Neuronal stem cell (in vitro differentiated cells): ENCODE results near the gene WRNIP1.
A peak's percentile ranks its signal among the peaks of the same experiment; 100 is the strongest.

Experiments
- DNase-seq: peaks from one replicate; pipeline ENCODE4 v3.0.0-alpha.2; 2013; ENCODE audit warnings: low spot score
- H2AFZ ChIP-seq: one replicate; pipeline ENCODE4 v1.6.1; 2013; ENCODE audit warnings: mild to moderate bottlenecking, low read length, inconsistent platforms
- H2AK5ac ChIP-seq: 2 replicates; pipeline ENCODE4 v1.6.1; 2013; ENCODE audit warnings: low read depth, mild to moderate bottlenecking, inconsistent platforms, low read length, moderate library complexity, mixed read lengths
- H2BK120ac ChIP-seq: 2 replicates; pipeline ENCODE4 v1.6.1; 2013; ENCODE audit warnings: low read depth, mild to moderate bottlenecking, inconsistent platforms, low read length, moderate library complexity, mixed read lengths
- H2BK12ac ChIP-seq: one replicate; pipeline ENCODE4 v1.6.1; 2013; ENCODE audit warnings: low read length, inconsistent platforms
- H2BK15ac ChIP-seq: 2 replicates; pipeline ENCODE4 v1.6.1; 2013; ENCODE audit warnings: mild to moderate bottlenecking, low read length, inconsistent platforms, mixed read lengths
- H2BK5ac ChIP-seq: one replicate; pipeline ENCODE4 v1.6.1; 2013; ENCODE audit warnings: inconsistent platforms, mild to moderate bottlenecking, low read length, moderate library complexity
- H3K14ac ChIP-seq: one replicate; pipeline ENCODE4 v1.6.1; 2013; ENCODE audit warnings: low read length, inconsistent platforms
- H3K18ac ChIP-seq: 2 replicates; pipeline ENCODE4 v1.6.1; 2013; ENCODE audit warnings: low read length, inconsistent platforms
- H3K23ac ChIP-seq: 2 replicates; pipeline ENCODE4 v1.6.1; 2013; ENCODE audit warnings: low read depth, mild to moderate bottlenecking, mixed read lengths, low read length, inconsistent platforms; ENCODE audit not compliant: poor library complexity
- H3K27ac ChIP-seq: replicated peaks from 3 replicates; pipeline ENCODE4 v1.5.1; 2013; ENCODE audit warnings: low read length, inconsistent platforms
- H3K27me3 ChIP-seq, 3 experiments: 2 replicates each; pipeline ENCODE4 v1.6.1; 2013; ENCODE audit warnings: low read length in 3 of 3, mild to moderate bottlenecking in 2 of 3, inconsistent platforms in 1 of 3, low read depth in 1 of 3, mixed read lengths in 1 of 3, moderate library complexity in 1 of 3; ENCODE audit not compliant: control insufficient read depth in 3 of 3, insufficient read depth in 3 of 3
- H3K36me3 ChIP-seq, 2 donors: replicated peaks in 1 of 2; 2 replicates each; pipeline ENCODE4 v1.6.1; 2013; ENCODE audit warnings: low read length in 2 of 2; ENCODE audit not compliant: control insufficient read depth in 2 of 2, insufficient read depth in 2 of 2
- H3K4ac ChIP-seq: 2 replicates; pipeline ENCODE4 v1.6.1; 2013; ENCODE audit warnings: inconsistent platforms, mild to moderate bottlenecking, low read length, moderate library complexity
- H3K4me1 ChIP-seq, 2 donors: 1 replicate in 1 of 2; 2 replicates in 1 of 2; pipeline ENCODE4 v1.6.1; 2013; ENCODE audit warnings: low read length in 2 of 2, low read depth in 1 of 2; ENCODE audit not compliant: control insufficient read depth in 2 of 2, insufficient read depth in 1 of 2
- H3K4me2 ChIP-seq: one replicate; pipeline ENCODE4 v1.6.1; 2013; ENCODE audit warnings: mild to moderate bottlenecking, low read length, inconsistent platforms; ENCODE audit not compliant: insufficient read depth, poor library complexity, severe bottlenecking
- H3K4me3 ChIP-seq, 2 donors: 2 replicates each; pipeline ENCODE4 v1.5.1; 2013; ENCODE audit warnings: low read length in 2 of 2, mild to moderate bottlenecking in 2 of 2, inconsistent platforms in 1 of 2, moderate library complexity in 1 of 2
- H3K79me1 ChIP-seq: one replicate; pipeline ENCODE4 v1.6.1; 2013; ENCODE audit warnings: low read depth, mild to moderate bottlenecking, inconsistent platforms, low read length, moderate library complexity
- H3K9ac ChIP-seq: one replicate; pipeline ENCODE4 v1.6.1; 2013; ENCODE audit warnings: mild to moderate bottlenecking, low read depth, low read length, inconsistent platforms; ENCODE audit not compliant: poor library complexity
- H3K9me3 ChIP-seq, 2 donors: replicated peaks in 1 of 2; 2 replicates each; pipeline versions ENCODE3 to v1.6.1; 2013; ENCODE audit warnings: low read length in 2 of 2, mild to moderate bottlenecking in 2 of 2, inconsistent platforms in 1 of 2, low read depth in 1 of 2, mixed read lengths in 1 of 2, moderate library complexity in 1 of 2; ENCODE audit not compliant: control insufficient read depth in 2 of 2, insufficient read depth in 1 of 2
- H4K8ac ChIP-seq: one replicate; pipeline ENCODE4 v1.6.1; 2013; ENCODE audit warnings: low read depth, mild to moderate bottlenecking, inconsistent platforms, low read length, moderate library complexity
- H4K91ac ChIP-seq: one replicate; pipeline ENCODE4 v1.6.1; 2013; ENCODE audit warnings: low read length, low read depth, mild to moderate bottlenecking, inconsistent platforms; ENCODE audit not compliant: poor library complexity
- WGBS, 2 donors: extraction: QIAGEN DNeasy Blood & Tissue Kit; methylation state at CpG; one replicate each; pipeline ENCODE4 v1.1.7; 2013; ENCODE audit warnings: missing lambda C conversion rate in 2 of 2, mixed read lengths in 1 of 2; ENCODE audit not compliant: insufficient read length in 2 of 2, insufficient replicate concordance in 1 of 2; ENCODE audit errors: extremely low coverage in 2 of 2; 5-methylcytosine and 5-hydroxymethylcytosine counted together

The WRNIP1 gene

DNA sequence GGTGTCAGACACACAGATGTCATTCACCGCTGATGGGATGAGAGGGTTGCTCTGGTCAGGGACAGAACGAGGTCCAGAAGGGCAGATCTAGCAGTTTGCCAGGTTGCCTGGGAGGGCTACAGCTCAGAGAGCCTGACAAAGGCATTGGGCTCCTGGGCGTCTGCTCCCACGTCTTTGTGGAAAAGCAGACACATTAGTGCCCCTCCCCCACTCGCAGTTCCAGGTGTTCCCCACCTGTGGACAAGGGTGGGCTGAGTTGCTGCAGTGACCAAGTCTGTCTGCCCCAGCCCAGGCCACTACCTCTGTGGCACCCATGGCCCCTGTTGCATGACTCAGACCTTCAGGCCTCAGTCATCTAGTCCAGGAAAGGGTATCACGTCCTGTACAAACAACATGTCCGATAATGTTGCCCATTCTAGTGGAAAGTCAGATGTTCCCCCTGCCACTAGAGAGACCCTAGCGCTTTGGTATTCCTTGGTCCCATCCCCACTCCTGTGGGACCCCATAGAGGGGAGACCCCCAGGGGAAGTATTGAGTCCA lies 37.4 kb downstream of the WRNIP1 start:
- DNase-seq: no peak
- H2BK15ac ChIP-seq: peak overlapping the region; percentile 37
- peak overlapping the region; percentile 52 for H3K23ac ChIP-seq
- H3K36me3 ChIP-seq: no peaks in the 10 kb centered on the region
- H3K9me3 ChIP-seq: no peaks in the 10 kb centered on the region
- H2AK5ac ChIP-seq: peak overlapping the region; percentile 48
- H3K4me2 ChIP-seq: no peak overlapping the region
- no peak overlapping the region for H2BK120ac ChIP-seq
- H3K27ac ChIP-seq: no peak overlapping the region
- no peak overlapping the region for H3K4me3 ChIP-seq
- no peak overlapping the region for H2AFZ ChIP-seq
- no peak overlapping the region for H3K9ac ChIP-seq
- H3K27me3 ChIP-seq: no peaks in the 10 kb centered on the region
- peak overlapping the region; percentile 1 for H2BK12ac ChIP-seq
- no peak overlapping the region for H2BK5ac ChIP-seq
- H4K8ac ChIP-seq: no peak overlapping the region
- peak overlapping the region; percentile 74 for H3K18ac ChIP-seq
- no CpG with 5 or more reads among the region's 8 CpGs for WGBS, 2 donors
- H3K14ac ChIP-seq: no peak overlapping the region
- H3K79me1 ChIP-seq: no peaks in the 10 kb centered on the region
- no peak overlapping the region for H3K4ac ChIP-seq
- no peak overlapping the region for H4K91ac ChIP-seq
- peaks cover 0 to 18% of the 10 kb centered on the region in 2 donors for H3K4me1 ChIP-seq

DNA sequence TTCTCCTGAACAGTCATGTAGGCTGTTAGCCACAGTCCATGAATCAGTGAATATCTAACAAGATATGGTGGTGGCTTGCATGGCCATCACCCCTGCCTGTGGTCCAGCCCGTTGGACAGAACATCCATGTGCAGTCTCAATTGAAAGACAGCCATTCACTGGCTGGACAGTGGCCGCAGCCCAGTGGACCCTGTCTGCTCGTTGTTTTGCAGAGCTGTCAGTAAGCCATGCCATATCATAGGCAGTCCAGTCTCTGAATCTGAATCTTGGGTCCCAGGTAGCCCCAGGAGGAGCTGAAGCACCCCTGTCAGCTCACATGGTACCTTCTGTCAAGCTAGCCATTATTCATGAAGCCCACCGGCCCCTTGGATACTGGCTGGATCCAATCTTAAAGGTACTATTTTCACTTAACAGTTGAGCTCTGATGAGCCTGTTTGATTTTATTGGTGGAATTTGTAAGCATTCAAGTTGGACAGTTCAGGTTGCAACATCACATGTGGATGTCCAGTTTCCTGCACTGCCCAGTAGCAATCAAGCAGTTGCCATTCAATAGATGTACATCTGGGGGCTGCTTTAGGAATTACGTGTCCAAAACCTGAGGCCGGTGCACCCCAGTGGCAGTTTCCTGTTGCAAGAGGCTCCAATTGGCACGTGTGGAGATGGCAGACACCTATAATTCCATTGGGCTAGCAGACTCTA lies 38.7 kb downstream of the WRNIP1 start:
- no peak overlapping the region for H2BK120ac ChIP-seq
- H3K23ac ChIP-seq: no peak overlapping the region
- H2BK15ac ChIP-seq: no peak overlapping the region
- H2BK5ac ChIP-seq: no peak overlapping the region
- no peak overlapping the region for H3K4ac ChIP-seq
- no peaks in the 10 kb centered on the region for H3K36me3 ChIP-seq
- H2AK5ac ChIP-seq: no peak overlapping the region
- WGBS, 2 donors: no CpG with 5 or more reads among the region's 7 CpGs
- DNase-seq: no peak
- H2BK12ac ChIP-seq: no peak overlapping the region
- H3K18ac ChIP-seq: no peak overlapping the region
- no peak overlapping the region for H4K8ac ChIP-seq
- H3K9ac ChIP-seq: no peak overlapping the region
- no peaks in the 10 kb centered on the region for H3K79me1 ChIP-seq
- no peaks in the 10 kb centered on the region for H3K27me3 ChIP-seq
- no peak overlapping the region for H4K91ac ChIP-seq
- no peak overlapping the region for H3K27ac ChIP-seq
- H2AFZ ChIP-seq: no peak overlapping the region
- no peak overlapping the region for H3K14ac ChIP-seq
- H3K4me1 ChIP-seq: peaks cover 0 to 9% of the 10 kb centered on the region in 2 donors
- no peak overlapping the region for H3K4me2 ChIP-seq
- no peak overlapping the region for H3K4me3 ChIP-seq
- H3K9me3 ChIP-seq: no peaks in the 10 kb centered on the region

GRCh38 chr6:2804516-2804915 lies 39.3 kb downstream of the WRNIP1 start:
- no peak overlapping the region for H4K91ac ChIP-seq
- no peak overlapping the region for H2BK120ac ChIP-seq
- no peaks in the 10 kb centered on the region for H3K9me3 ChIP-seq
- H3K4me3 ChIP-seq: no peak overlapping the region
- H3K4me1 ChIP-seq: peaks cover 0 to 7% of the 10 kb centered on the region in 2 donors
- H3K36me3 ChIP-seq: no peaks in the 10 kb centered on the region
- H3K14ac ChIP-seq: no peak overlapping the region
- H2AFZ ChIP-seq: no peak overlapping the region
- H3K27ac ChIP-seq: no peak overlapping the region
- DNase-seq: no peak
- H3K23ac ChIP-seq: no peak overlapping the region
- no CpG with 5 or more reads among the region's 6 CpGs for WGBS, 2 donors
- no peak overlapping the region for H2BK12ac ChIP-seq
- no peak overlapping the region for H2BK5ac ChIP-seq
- no peaks in the 10 kb centered on the region for H3K79me1 ChIP-seq
- H3K4me2 ChIP-seq: no peak overlapping the region
- no peak overlapping the region for H4K8ac ChIP-seq
- no peak overlapping the region for H3K18ac ChIP-seq
- no peaks in the 10 kb centered on the region for H3K27me3 ChIP-seq
- no peak overlapping the region for H2AK5ac ChIP-seq
- no peak overlapping the region for H3K4ac ChIP-seq
- peak overlapping the region; percentile 25 for H3K9ac ChIP-seq
- no peak overlapping the region for H2BK15ac ChIP-seq

- Histone ChIP-seq H3K23ac (no peak overlapping the region), H4K91ac (no peak overlapping the region), H2AFZ (no peak overlapping the region), H3K27me3 (no peaks in the 10 kb centered on the region), H3K14ac (no peak overlapping the region), H2BK12ac (no peak overlapping the region), H3K4ac (no peak overlapping the region), H2BK5ac (no peak overlapping the region), H3K4me1 (peaks cover 0 to 6% of the 10 kb centered on the region in 2 donors), H2BK120ac (peak overlapping the region; percentile 16), H3K79me1 (no peaks in the 10 kb centered on the region), H3K4me2 (no peak overlapping the region), H3K4me3 (no peak overlapping the region), H3K36me3 (no peaks in the 10 kb centered on the region), H3K9ac (no peak overlapping the region), H3K27ac (no peak overlapping the region), H3K18ac (no peak overlapping the region), H2BK15ac (no peak overlapping the region), H3K9me3 (no peaks in the 10 kb centered on the region), H2AK5ac (no peak overlapping the region), H4K8ac (no peak overlapping the region)
- DNase-seq: no peak
- WGBS, 2 donors: no CpG with 5 or more reads among the region's 14 CpGs
Measured at GRCh38 chr6:2805031-2805430, 39.8 kb downstream of the WRNIP1 start.
